ENCODE data around the gene NUDT17. TPM values are rescaled to one million over a fixed set of nuclear protein-coding genes. Genes with fewer than 3 reads are reported as not detected.

NUDT17 gene
- total and polyA plus RNA-seq, 9 of the 15 experiments (the other 6 are each of a cell fraction or from before 2014, with no cell fraction given) = 2.1 to 10.0 (median 6.1) TPM

DNA sequence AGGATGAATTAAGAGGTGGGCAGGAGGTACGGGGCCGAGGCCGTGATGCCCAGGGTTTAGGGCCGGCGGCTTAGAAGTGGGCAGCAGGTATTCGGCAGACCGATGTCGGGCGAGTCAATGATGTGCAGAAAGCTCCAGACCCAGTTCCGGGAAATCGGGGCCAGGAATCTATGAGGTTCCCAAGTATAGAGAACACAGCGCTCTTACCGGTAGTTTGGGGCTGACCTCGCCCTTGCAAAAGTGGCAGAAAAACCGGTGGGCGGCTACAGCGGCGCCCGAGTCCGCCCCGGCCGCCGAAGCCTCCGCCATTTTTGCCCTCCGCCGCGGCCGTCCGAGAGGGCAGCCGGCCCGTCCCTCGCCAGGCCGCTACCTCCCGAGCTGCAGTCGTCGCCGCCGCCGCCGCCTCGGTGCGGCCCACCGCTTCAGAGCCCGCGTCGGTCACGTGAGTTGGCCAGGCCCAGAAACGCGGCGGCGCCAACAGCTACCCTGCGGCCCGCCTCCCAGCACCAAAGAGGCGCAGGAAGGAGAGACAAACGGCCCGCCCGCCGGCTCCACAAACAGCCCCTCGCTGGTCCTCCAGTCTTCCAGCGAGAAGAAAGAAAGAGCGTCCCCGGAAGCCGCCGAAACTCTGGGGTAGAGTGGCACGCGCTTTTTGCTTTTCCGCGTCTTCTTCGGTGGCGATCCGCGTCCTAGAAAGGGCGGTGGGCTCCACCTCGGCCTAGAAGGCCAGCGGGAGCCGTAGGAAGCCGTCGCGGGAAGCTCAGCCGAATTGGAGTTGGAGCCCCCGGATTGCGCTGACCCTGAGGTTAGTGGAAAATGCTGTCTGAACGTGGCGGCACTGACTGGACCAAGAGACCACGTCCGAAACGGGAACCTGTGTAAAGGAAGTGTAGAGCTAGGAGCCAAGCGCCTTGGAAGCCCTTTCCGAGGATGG is 21.6 kb upstream of the NUDT17 start, which contains the start of the genes POLR3C and RNF115 (continued):
- no peak for TF ChIP-seq MAFG (tag; conservative IDR thresholded peaks at IDR 0.05)
- TF ChIP-seq, protein P1, sequence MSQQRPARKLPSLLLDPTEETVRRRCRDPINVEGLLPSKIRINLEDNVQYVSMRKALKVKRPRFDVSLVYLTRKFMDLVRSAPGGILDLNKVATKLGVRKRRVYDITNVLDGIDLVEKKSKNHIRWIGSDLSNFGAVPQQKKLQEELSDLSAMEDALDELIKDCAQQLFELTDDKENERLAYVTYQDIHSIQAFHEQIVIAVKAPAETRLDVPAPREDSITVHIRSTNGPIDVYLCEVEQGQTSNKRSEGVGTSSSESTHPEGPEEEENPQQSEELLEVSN (IDR thresholded peaks at IDR 0.05; ENCODE audit: borderline replicate concordance in 1 of 2, extremely low read depth in 1 of 2, insufficient read depth in 1 of 2, insufficient read length in 1 of 2, low read depth in 1 of 2, low read length in 1 of 2, poor library complexity in 1 of 2, severe bottlenecking in 1 of 2) = peak; percentile 48 to 78
- 0 out of 2 replicates have a peak, but pooled peaks have one; percentile 23 for TF ChIP-seq ZNF24 (IDR thresholded peaks at IDR 0.05)
- TF ChIP-seq CXXC5 (CRISPR knock-in tag; IDR thresholded peaks at IDR 0.05) = peak; percentile 95
- 0 out of 2 replicates have a peak, but pooled peaks have one; percentile 23 for TF ChIP-seq ARID1B (IDR thresholded peaks at IDR 0.05)
- no peak for TF ChIP-seq CBX8 (IDR thresholded peaks at IDR 0.05; ENCODE audit: borderline replicate concordance, extremely low read depth, low read depth, low read length, poor library complexity, severe bottlenecking)
- TF ChIP-seq MBD2 (IDR thresholded peaks at IDR 0.05; ENCODE audit: borderline replicate concordance, low read depth) = peak; percentile 54; the same call in 1 of the 2 replicates
- TF ChIP-seq FOXJ3 (CRISPR knock-in tag; IDR thresholded peaks at IDR 0.05) = no peak
- TF ChIP-seq, protein P2, sequence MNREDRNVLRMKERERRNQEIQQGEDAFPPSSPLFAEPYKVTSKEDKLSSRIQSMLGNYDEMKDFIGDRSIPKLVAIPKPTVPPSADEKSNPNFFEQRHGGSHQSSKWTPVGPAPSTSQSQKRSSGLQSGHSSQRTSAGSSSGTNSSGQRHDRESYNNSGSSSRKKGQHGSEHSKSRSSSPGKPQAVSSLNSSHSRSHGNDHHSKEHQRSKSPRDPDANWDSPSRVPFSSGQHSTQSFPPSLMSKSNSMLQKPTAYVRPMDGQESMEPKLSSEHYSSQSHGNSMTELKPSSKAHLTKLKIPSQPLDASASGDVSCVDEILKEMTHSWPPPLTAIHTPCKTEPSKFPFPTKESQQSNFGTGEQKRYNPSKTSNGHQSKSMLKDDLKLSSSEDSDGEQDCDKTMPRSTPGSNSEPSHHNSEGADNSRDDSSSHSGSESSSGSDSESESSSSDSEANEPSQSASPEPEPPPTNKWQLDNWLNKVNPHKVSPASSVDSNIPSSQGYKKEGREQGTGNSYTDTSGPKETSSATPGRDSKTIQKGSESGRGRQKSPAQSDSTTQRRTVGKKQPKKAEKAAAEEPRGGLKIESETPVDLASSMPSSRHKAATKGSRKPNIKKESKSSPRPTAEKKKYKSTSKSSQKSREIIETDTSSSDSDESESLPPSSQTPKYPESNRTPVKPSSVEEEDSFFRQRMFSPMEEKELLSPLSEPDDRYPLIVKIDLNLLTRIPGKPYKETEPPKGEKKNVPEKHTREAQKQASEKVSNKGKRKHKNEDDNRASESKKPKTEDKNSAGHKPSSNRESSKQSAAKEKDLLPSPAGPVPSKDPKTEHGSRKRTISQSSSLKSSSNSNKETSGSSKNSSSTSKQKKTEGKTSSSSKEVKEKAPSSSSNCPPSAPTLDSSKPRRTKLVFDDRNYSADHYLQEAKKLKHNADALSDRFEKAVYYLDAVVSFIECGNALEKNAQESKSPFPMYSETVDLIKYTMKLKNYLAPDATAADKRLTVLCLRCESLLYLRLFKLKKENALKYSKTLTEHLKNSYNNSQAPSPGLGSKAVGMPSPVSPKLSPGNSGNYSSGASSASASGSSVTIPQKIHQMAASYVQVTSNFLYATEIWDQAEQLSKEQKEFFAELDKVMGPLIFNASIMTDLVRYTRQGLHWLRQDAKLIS (CRISPR knock-in tag; IDR thresholded peaks at IDR 0.05) = peak; percentile 85
- 0 out of 2 replicates have a peak, but pooled peaks have one; percentile 27 for TF ChIP-seq GTF2A2 (tag; IDR thresholded peaks at IDR 0.05)
- TF ChIP-seq ZZZ3 (IDR thresholded peaks at IDR 0.05) = peak; percentile 78; the same call in 1 of the 2 replicates
- TF ChIP-seq FOSL1 (tag; conservative IDR thresholded peaks at IDR 0.05) = 0 out of 2 replicates have a peak, but pooled peaks have one; percentile 17
- TF ChIP-seq, protein P3, sequence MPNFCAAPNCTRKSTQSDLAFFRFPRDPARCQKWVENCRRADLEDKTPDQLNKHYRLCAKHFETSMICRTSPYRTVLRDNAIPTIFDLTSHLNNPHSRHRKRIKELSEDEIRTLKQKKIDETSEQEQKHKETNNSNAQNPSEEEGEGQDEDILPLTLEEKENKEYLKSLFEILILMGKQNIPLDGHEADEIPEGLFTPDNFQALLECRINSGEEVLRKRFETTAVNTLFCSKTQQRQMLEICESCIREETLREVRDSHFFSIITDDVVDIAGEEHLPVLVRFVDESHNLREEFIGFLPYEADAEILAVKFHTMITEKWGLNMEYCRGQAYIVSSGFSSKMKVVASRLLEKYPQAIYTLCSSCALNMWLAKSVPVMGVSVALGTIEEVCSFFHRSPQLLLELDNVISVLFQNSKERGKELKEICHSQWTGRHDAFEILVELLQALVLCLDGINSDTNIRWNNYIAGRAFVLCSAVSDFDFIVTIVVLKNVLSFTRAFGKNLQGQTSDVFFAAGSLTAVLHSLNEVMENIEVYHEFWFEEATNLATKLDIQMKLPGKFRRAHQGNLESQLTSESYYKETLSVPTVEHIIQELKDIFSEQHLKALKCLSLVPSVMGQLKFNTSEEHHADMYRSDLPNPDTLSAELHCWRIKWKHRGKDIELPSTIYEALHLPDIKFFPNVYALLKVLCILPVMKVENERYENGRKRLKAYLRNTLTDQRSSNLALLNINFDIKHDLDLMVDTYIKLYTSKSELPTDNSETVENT (CRISPR knock-in tag; IDR thresholded peaks at IDR 0.05) = peak; percentile 44; the same call in 1 of the 2 replicates
- no peak for TF ChIP-seq SREBF1 (IDR thresholded peaks at IDR 0.05; ENCODE audit: borderline replicate concordance, low read depth, low read length)
- peak; percentile 10; the same call in 1 of the 2 replicates for TF ChIP-seq TEAD4 (IDR thresholded peaks at IDR 0.05; ENCODE audit: low read length)
- no peak for TF ChIP-seq TEAD4 (CRISPR knock-in tag; IDR thresholded peaks at IDR 0.05; ENCODE audit: borderline replicate concordance)
- TF ChIP-seq TAF9B (IDR thresholded peaks at IDR 0.05; ENCODE audit: partially characterized antibody) = peak; percentile 90
- TF ChIP-seq CBX1 (IDR thresholded peaks at IDR 0.05; ENCODE audit: low read depth) = 0 out of 2 replicates have a peak, but pooled peaks have one; percentile 31
- 0 out of 2 replicates have a peak, but pooled peaks have one; percentile 51 for TF ChIP-seq ZBTB1 (CRISPR knock-in tag; IDR thresholded peaks at IDR 0.05; ENCODE audit: borderline replicate concordance, low read depth)
